ENCODE measurements around the gene ADH5.

GRCh38 chr4:99091216-99091575, 2.6 kb upstream of the ADH5 start:
- TF ChIP-seq EZH2phosphoT487 (IDR thresholded peaks at IDR 0.05; ENCODE audit: low read depth) (no peak), CTCF (IDR thresholded peaks at IDR 0.05; ENCODE audit: low read depth, low read length) (no peak)
